Measurements from ENCODE around the gene ADCY6. TPM values are rescaled to one million over a fixed set of nuclear protein-coding genes. Genes with fewer than 3 reads are reported as not detected.

The ADCY6 gene
- total RNA-seq, 4 donors from 2014 or later: 23.6 to 45.5 (median 30.3) TPM

DNA sequence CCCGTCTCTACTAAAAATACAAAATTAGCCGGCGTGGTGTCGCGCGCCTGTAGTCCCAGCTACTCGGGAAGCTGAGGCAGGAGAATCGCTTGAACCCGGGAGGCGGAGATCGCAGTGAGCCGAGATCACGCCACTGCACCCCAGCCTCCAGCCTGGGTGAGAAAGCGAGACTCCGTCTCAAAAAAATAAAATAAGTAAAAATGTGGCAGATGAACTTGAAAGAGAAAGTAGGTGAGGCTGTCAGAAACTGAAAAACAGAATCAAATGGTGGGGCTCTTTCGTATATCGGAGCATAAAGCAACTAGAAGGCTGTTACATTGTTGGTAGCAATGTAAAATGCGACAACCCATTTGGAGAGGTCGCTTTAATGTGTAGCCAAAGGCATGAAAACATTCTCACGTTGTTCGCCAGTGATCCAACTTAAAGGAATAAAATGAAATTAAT is 71.6 kb downstream of the ADCY6 start:
- H3K36me3 ChIP-seq: peaks cover 5 to 8% of the 10 kb centered on the region in 2 donors
- no peaks in the 10 kb centered on the region for H3K9me3 ChIP-seq
- no peak for TF ChIP-seq POLR2A (IDR thresholded peaks at IDR 0.05)
- peaks cover 15 to 19% of the 10 kb centered on the region in 2 donors for H3K4me1 ChIP-seq
- H3K4me3 ChIP-seq (replicated peaks in 1 of 3): peak overlapping the region; percentile 14 to 77 (median 67)
- 10% methylated on average over 21 of the region's 21 CpGs for WGBS, 2 donors
- intact Hi-C loops (cut with DNase I): no loop called here
- no peaks in the 10 kb centered on the region for H3K27me3 ChIP-seq
- DNase-seq: no peak
- peak overlapping the region; percentile 85 to 97 (median 89) for H3K27ac ChIP-seq

- Histone ChIP-seq H3K4me1 (peaks cover 15 to 19% of the 10 kb centered on the region in 2 donors), H3K36me3 (peaks cover 5 to 13% of the 10 kb centered on the region in 2 donors), H3K27ac (peak within 1 kb of the TSS; percentile 85 to 97 (median 89)), H3K27me3 (no peaks in the 10 kb centered on the region), H3K9me3 (no peaks in the 10 kb centered on the region), H3K4me3 (replicated peaks in 1 of 3) (peak within 1 kb of the TSS; percentile 67 to 77 (median 67))
- DNase-seq: peak; percentile 99
- intact Hi-C loops (cut with DNase I): no loop called here
- TF ChIP-seq POLR2A (IDR thresholded peaks at IDR 0.05): peak; percentile 30 to 70
- TF ChIP-seq, protein P1, sequence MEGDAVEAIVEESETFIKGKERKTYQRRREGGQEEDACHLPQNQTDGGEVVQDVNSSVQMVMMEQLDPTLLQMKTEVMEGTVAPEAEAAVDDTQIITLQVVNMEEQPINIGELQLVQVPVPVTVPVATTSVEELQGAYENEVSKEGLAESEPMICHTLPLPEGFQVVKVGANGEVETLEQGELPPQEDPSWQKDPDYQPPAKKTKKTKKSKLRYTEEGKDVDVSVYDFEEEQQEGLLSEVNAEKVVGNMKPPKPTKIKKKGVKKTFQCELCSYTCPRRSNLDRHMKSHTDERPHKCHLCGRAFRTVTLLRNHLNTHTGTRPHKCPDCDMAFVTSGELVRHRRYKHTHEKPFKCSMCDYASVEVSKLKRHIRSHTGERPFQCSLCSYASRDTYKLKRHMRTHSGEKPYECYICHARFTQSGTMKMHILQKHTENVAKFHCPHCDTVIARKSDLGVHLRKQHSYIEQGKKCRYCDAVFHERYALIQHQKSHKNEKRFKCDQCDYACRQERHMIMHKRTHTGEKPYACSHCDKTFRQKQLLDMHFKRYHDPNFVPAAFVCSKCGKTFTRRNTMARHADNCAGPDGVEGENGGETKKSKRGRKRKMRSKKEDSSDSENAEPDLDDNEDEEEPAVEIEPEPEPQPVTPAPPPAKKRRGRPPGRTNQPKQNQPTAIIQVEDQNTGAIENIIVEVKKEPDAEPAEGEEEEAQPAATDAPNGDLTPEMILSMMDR (IDR thresholded peaks at IDR 0.05): peak in 4 of 6 experiments; percentile 13 to 58 (median 42)
- WGBS, 2 donors: 0% methylated on average over 38 to 50 of the region's 61 CpGs
Measured at GRCh38 chr12:48716493-48717251, 72.2 kb downstream of the ADCY6 start, which contains the start of gene CCNT1. TSS of gene CCNT1 (minus strand) at chr12:48716707. CDS start at chr12:48716675, 32 bp downstream.

Small RNAs within 50 kb of the gene (microRNA-seq; reads per million reads assigned to microRNA genes)
- gene MIR4701: not detected

Small RNAs within 50 kb of the gene (small RNA-seq; reads per million reads assigned to genes)
- gene MIR4701: not detected
- not detected for gene RF00019

Other genes starting within 250 kb of the ADCY6 start
- gene LALBA, start 219.0 kb downstream of the ADCY6 start, total RNA-seq: not detected
- 10 to 100 TPM; 31.8 to 64.7 (median 45.4) TPM for gene KANSL2, start 106.9 kb downstream of the ADCY6 start, total RNA-seq
- 10 to 100 TPM; 24.0 to 43.1 (median 40.6) TPM for gene CCNT1, start 72.4 kb downstream of the ADCY6 start, total RNA-seq
- 10 to 100 TPM in 3 of 4 donors, 1 to 10 TPM in 1; 7.1 to 16.4 (median 13.1) TPM for gene CACNB3, start 29.4 kb upstream of the ADCY6 start, total RNA-seq
- gene DDX23, start 63.1 kb upstream of the ADCY6 start, total RNA-seq: 10 to 100 TPM; 59.4 to 88.2 (median 70.9) TPM
- 1 to 10 TPM in 3 of 4 donors, under 1 TPM in 1; 0.68 to 3.0 (median 1.6) TPM for gene RND1, start 76.8 kb upstream of the ADCY6 start, total RNA-seq
- 10 to 100 TPM in 3 of 4 donors, 1 to 10 TPM in 1; 9.0 to 20.1 (median 16.5) TPM for gene FKBP11, start 136.4 kb upstream of the ADCY6 start, total RNA-seq
- gene ARF3, start 168.4 kb upstream of the ADCY6 start, total RNA-seq: 100 to 1,000 TPM in 3 of 4 donors, 10 to 100 TPM in 1; 92.7 to 177 (median 136) TPM
- gene WNT10B, start 182.6 kb upstream of the ADCY6 start, total RNA-seq: 1 to 10 TPM in 1 of 4 donors, under 1 TPM in 2, not detected in 1; 0.54 to 1.7 (median 0.59) TPM
- gene WNT1, start 189.2 kb upstream of the ADCY6 start, total RNA-seq: not detected
- under 1 TPM in 2 of 4 donors, not detected in 2; 0.11 to 0.13 TPM for gene DDN, start 210.3 kb upstream of the ADCY6 start, total RNA-seq
- 10 to 100 TPM; 50.3 to 68.1 (median 59.9) TPM for gene PRKAG1, start 229.7 kb upstream of the ADCY6 start, total RNA-seq